Kidney epithelial cell (primary cell): ENCODE data around the gene ADAMTSL1. TPM values are rescaled to one million over a fixed set of nuclear protein-coding genes. Genes with fewer than 3 reads are reported as not detected.
A peak's percentile ranks its signal among the peaks of the same experiment; 100 is the strongest.

Source experiments
- DNase-seq: peaks from one replicate; pipeline ENCODE4 v3.0.0-alpha.2; 2010; ENCODE audit warnings: low read depth
- H3K27me3 ChIP-seq: 2 replicates; pipeline ENCODE4 v1.6.0; 2011; ENCODE audit warnings: low read length; ENCODE audit not compliant: control insufficient read depth, insufficient read depth
- H3K36me3 ChIP-seq: 2 replicates; pipeline ENCODE4 v1.5.1; 2011; ENCODE audit warnings: low read length; ENCODE audit not compliant: control insufficient read depth, insufficient read depth
- H3K4me3 ChIP-seq: 2 replicates; pipeline ENCODE4 v1.5.1; 2011; ENCODE audit warnings: low read depth, mild to moderate bottlenecking, control low read depth, low read length
- total RNA-seq: library from RNA; depleted of rRNA; stranded (reverse); fragments of >200 nt; gene quantifications from 2 replicates; pipeline ENCODE4 v1.2.3, GENCODE V29; 2015
- TF ChIP-seq, protein P1 (sequence below): IDR thresholded peaks from 2 replicates; pipeline ENCODE4 v1.5.1; 2011; ENCODE audit warnings: mild to moderate bottlenecking, moderate library complexity, low read length, control low read depth, inconsistent platforms; ENCODE audit not compliant: insufficient read depth, poor library complexity, severe bottlenecking

ADAMTSL1 gene
- total RNA-seq, 1 donor from 2014 or later: 0.08 TPM

DNA sequence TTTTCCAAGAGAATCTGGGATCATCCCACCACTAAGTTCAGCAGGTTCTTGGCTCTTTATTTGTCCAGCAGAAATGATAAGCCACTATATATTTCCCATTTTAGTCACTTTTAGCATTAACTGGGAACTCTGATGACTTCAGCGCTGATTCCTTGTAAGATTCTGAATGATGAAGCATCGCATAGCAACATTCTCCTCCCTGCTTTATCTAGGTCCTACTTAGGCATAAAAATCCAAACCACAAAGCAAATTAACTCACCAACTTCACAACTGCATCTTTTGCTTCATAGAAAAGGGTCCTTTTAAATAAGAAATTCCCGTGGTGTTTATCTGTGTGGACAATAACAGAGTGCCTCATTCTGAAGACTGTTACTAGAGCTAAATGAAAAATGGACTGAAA is 355.1 kb downstream of the ADAMTSL1 start:
- no peaks in the 10 kb centered on the region for H3K36me3 ChIP-seq
- no peaks in the 10 kb centered on the region for H3K27me3 ChIP-seq
- DNase-seq: no peak
- H3K4me3 ChIP-seq: no peak overlapping the region
- TF ChIP-seq, protein P1, sequence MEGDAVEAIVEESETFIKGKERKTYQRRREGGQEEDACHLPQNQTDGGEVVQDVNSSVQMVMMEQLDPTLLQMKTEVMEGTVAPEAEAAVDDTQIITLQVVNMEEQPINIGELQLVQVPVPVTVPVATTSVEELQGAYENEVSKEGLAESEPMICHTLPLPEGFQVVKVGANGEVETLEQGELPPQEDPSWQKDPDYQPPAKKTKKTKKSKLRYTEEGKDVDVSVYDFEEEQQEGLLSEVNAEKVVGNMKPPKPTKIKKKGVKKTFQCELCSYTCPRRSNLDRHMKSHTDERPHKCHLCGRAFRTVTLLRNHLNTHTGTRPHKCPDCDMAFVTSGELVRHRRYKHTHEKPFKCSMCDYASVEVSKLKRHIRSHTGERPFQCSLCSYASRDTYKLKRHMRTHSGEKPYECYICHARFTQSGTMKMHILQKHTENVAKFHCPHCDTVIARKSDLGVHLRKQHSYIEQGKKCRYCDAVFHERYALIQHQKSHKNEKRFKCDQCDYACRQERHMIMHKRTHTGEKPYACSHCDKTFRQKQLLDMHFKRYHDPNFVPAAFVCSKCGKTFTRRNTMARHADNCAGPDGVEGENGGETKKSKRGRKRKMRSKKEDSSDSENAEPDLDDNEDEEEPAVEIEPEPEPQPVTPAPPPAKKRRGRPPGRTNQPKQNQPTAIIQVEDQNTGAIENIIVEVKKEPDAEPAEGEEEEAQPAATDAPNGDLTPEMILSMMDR: no peak

DNA sequence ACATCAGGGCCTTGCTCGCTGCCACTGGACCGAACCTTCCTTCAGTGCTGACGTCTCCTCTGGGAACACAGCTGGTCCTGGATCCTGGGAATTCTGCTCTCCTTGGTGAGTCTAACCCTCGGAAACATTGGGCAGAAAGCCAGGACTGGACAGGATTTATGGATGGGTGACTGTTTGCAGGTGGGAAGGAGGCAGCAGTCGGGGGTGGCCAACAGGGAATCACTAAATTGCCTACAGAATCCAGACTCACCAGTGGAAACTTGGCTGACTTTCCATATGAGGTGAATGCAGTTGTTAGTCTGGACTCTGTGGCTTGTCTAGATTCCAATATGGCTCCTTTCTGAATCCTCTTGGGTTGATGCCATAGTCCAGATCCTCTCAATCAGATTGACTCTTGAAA is 355.9 kb downstream of the ADAMTSL1 start:
- no peaks in the 10 kb centered on the region for H3K36me3 ChIP-seq
- TF ChIP-seq, protein P1: no peak
- DNase-seq: peak; percentile 31
- H3K27me3 ChIP-seq: no peaks in the 10 kb centered on the region
- H3K4me3 ChIP-seq: no peak overlapping the region

DNA sequence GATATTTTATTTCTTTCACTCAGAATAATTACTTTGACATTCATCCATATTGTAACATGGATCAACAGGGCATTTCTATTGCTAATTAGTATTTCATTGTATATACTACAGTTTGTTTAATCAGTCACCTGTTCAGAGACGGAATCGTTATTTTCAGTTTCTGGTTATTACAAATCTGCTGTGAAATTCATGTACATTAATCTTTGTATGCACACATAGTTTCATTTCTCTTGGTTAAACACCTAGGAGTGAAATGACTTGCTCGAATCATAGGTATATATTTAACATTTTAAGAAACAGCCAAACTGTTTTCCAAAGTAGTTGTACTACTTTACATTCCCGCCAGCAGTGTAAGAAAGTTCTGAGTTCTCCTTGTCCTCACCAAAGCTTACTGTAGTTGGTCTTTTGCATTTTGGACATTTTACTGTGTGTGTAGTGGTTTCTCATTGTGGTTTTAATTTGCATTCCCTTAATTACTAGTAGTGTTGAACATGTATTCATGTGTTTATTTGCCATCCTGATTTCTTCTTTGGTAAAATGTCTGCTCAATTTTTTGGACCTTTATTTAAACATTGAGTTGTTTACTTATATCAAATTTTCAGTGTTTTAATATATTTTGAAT is 360.9 kb downstream of the ADAMTSL1 start:
- TF ChIP-seq, protein P1: no peak
- Histone ChIP-seq H3K4me3 (no peak overlapping the region), H3K36me3 (no peaks in the 10 kb centered on the region), H3K27me3 (no peaks in the 10 kb centered on the region)
- DNase-seq: no peak

DNA sequence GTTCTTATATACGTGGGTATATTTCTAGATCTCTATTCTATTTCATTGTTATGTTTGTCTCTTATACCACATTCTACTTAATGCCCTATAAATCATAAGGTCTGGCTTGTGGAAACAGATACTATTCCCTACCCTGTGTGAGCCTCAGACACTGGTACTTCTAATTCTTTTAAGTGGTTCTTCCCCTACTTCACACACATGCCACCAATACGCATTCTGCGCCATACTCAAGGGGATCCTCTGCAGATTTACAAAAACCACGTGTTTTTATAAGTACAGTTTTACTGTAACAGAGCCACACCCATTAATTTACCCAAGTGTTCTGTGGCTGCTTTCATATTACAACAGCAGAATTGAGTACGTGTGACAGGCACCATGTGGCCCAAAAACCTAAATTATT is 363.4 kb downstream of the ADAMTSL1 start:
- Histone ChIP-seq H3K4me3 (no peak overlapping the region), H3K36me3 (no peaks in the 10 kb centered on the region), H3K27me3 (no peaks in the 10 kb centered on the region)
- DNase-seq: no peak
- TF ChIP-seq, protein P1: no peak

DNA sequence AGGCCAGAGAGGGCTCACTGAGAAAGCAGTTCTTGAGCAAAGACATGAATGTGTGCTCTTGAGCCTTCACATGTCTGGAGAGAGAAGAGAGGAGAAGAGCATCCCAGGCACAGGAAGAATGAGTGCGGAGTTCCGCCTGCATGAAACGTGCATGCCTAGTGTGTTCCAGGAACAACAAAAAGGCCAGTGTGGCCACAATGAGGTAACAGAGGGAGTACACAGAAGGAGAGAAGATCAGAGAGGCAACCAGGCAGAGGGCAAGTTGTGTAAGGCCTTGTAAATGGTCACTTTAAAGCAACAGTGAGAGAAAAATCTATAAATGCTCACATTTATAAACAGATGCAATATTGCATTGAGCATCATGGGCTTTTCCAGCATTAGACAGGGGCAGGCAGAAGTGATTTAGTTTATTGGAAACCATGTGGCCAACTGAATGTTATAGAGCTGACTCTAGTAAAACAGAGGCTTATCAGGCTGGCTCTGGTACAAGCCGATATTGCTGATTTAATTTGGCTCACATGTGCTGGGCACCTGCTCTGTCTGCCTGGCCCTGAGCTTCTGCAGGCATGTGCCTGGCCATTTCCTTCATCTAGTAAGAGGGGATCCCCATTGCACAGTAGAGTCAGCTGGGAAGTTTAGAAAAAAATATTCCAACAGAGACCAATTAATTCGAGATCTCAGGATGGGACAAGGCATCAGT is 373.8 kb downstream of the ADAMTSL1 start:
- no peak for DNase-seq
- Histone ChIP-seq H3K4me3 (no peak overlapping the region), H3K36me3 (no peaks in the 10 kb centered on the region), H3K27me3 (no peaks in the 10 kb centered on the region)
- TF ChIP-seq, protein P1: no peak
